Loucy (cell line): ENCODE data around the gene CD14.

Experiments
- H2AFZ ChIP-seq: fragments of 200-600 bp; sonication (generic); 2 replicates; pipeline ENCODE4 v1.6.0; 2016; ENCODE audit warnings: antibody characterized with exemption, mild to moderate bottlenecking, low read length, moderate library complexity
- H3F3A ChIP-seq: fragments of 200-600 bp; 2 replicates; pipeline ENCODE4 v1.6.0; 2016; ENCODE audit warnings: antibody characterized with exemption, low read depth, mild to moderate bottlenecking
- H3K27me3 ChIP-seq: fragments of 200-600 bp; sonication (generic); 2 replicates; pipeline ENCODE4 v1.6.1; 2014; ENCODE audit warnings: low read length, mild to moderate bottlenecking; ENCODE audit not compliant: insufficient read depth, poor library complexity, severe bottlenecking
- H3K36me3 ChIP-seq: fragments of 200-600 bp; sonication (generic); 2 replicates; pipeline ENCODE4 v1.6.1; 2016; ENCODE audit warnings: low read length; ENCODE audit not compliant: insufficient read depth
- H3K4me1 ChIP-seq: fragments of 200-600 bp; sonication (generic); 2 replicates; pipeline ENCODE4 v1.5.1; 2014; ENCODE audit warnings: low read length, mild to moderate bottlenecking; ENCODE audit not compliant: insufficient read depth, poor library complexity, severe bottlenecking
- H3K4me2 ChIP-seq: fragments of 200-600 bp; sonication (generic); 2 replicates; pipeline ENCODE4 v1.6.0; 2014; ENCODE audit warnings: antibody characterized with exemption, low read length, low read depth, mild to moderate bottlenecking; ENCODE audit not compliant: poor library complexity, severe bottlenecking
- H3K4me3 ChIP-seq: fragments of 200-600 bp; sonication (generic); 2 replicates; pipeline ENCODE4 v1.5.1; 2014; ENCODE audit warnings: low read length, mild to moderate bottlenecking, mixed read lengths; ENCODE audit not compliant: poor library complexity, severe bottlenecking
- H3K79me2 ChIP-seq: fragments of 200-600 bp; sonication (generic); 2 replicates; pipeline ENCODE4 v1.6.1; 2014; ENCODE audit warnings: low read length; ENCODE audit not compliant: insufficient read depth
- H3K9ac ChIP-seq: fragments of 200-600 bp; sonication (generic); 2 replicates; pipeline ENCODE4 v1.6.0; 2014; ENCODE audit warnings: mild to moderate bottlenecking, low read depth, low read length, moderate library complexity; ENCODE audit not compliant: poor library complexity, severe bottlenecking
- H3K9me2 ChIP-seq: fragments of 200-600 bp; sonication (generic); replicated peaks from 2 replicates; pipeline ENCODE4 v1.6.1; 2016; ENCODE audit warnings: low read depth, low read length, mixed read lengths
- H3K9me3 ChIP-seq: fragments of 200-600 bp; sonication (generic); 2 replicates; pipeline ENCODE4 v1.6.1; 2014; ENCODE audit warnings: mild to moderate bottlenecking, antibody characterized with exemption, low read length, low read depth; ENCODE audit not compliant: insufficient read depth
- H4K20me1 ChIP-seq: fragments of 200-600 bp; sonication (generic); 2 replicates; pipeline ENCODE4 v1.6.0; 2014; ENCODE audit warnings: antibody characterized with exemption, low read length, mild to moderate bottlenecking; ENCODE audit not compliant: insufficient read depth, poor library complexity, severe bottlenecking
- EZH2phosphoT487 ChIP-seq: fragments of 200-600 bp; IDR thresholded peaks from 2 replicates; pipeline ENCODE4 v1.6.1; 2018; ENCODE audit warnings: antibody characterized with exemption, mild to moderate bottlenecking, moderate library complexity, borderline replicate concordance
- TF ChIP-seq, protein P1 (sequence below): fragments of 200-600 bp; sonication (generic); conservative IDR thresholded peaks from 2 replicates; pipeline ENCODE4 v1.5.1; 2014; ENCODE audit warnings: mild to moderate bottlenecking, antibody characterized with exemption, low read length

The CD14 gene

DNA sequence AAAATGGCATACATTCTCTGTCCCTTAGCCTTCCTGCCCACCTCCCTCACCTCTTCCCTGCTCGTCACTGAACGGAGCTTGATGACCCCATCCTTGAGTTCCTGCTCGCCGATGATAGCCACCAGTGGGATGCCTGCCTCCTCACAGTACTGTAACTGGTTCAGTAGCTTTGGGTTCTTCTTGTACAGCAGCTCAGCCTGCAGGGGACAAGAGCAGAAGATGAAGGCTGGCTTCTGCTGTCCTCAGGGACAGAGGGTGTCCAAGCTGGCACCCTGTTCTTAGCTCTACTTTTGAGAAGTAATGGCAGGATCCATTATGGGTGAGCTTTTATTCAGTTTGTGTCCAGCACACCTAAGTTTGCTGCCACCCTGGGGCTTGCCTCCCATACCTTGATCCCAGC lies 41.7 kb upstream of the CD14 start:
- Histone ChIP-seq H3K9me3 (no peaks in the 10 kb centered on the region), H4K20me1 (no peaks in the 10 kb centered on the region), H3K9ac (no peak overlapping the region), H3K4me2 (no peak overlapping the region), H3K36me3 (peaks cover 73% of the 10 kb centered on the region; the same call in 1 of the 2 replicates), H3K4me3 (no peak overlapping the region), H3K9me2 (no peaks in the 10 kb centered on the region), H2AFZ (no peak overlapping the region), H3K79me2 (no peaks in the 10 kb centered on the region), H3K27me3 (no peaks in the 10 kb centered on the region), H3K4me1 (no peaks in the 10 kb centered on the region), H3F3A (no peaks in the 10 kb centered on the region)
- TF ChIP-seq, protein P1, sequence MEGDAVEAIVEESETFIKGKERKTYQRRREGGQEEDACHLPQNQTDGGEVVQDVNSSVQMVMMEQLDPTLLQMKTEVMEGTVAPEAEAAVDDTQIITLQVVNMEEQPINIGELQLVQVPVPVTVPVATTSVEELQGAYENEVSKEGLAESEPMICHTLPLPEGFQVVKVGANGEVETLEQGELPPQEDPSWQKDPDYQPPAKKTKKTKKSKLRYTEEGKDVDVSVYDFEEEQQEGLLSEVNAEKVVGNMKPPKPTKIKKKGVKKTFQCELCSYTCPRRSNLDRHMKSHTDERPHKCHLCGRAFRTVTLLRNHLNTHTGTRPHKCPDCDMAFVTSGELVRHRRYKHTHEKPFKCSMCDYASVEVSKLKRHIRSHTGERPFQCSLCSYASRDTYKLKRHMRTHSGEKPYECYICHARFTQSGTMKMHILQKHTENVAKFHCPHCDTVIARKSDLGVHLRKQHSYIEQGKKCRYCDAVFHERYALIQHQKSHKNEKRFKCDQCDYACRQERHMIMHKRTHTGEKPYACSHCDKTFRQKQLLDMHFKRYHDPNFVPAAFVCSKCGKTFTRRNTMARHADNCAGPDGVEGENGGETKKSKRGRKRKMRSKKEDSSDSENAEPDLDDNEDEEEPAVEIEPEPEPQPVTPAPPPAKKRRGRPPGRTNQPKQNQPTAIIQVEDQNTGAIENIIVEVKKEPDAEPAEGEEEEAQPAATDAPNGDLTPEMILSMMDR: no peak
- TF ChIP-seq EZH2phosphoT487: no peak

DNA sequence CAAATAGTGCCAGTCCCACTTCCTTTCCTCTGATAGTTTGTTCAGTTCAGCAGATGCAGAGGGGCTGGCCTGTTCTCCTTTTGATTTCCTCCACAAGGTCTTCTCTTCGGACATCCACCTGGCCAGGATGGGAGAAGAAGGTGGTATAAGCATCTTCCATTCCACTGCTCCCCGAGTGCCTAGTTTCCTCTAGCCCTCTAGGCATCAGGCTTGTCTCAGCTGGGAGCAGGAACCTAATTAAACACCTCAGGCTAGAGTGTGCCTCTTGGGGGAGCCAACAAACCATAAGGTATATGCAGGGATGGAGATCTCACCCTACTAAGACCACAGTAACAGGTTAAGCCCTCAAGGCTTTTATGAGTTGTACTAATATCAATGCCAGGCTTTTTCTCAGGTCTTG lies 41.2 kb upstream of the CD14 start:
- H3K79me2 ChIP-seq: peaks cover 1% of the 10 kb centered on the region; the same call in 1 of the 2 replicates
- TF ChIP-seq EZH2phosphoT487: no peak
- TF ChIP-seq, protein P1: no peak
- H3K4me1 ChIP-seq: no peaks in the 10 kb centered on the region
- H3K4me3 ChIP-seq: no peak overlapping the region
- no peaks in the 10 kb centered on the region for H3K27me3 ChIP-seq
- peaks cover 73% of the 10 kb centered on the region; the same call in 1 of the 2 replicates for H3K36me3 ChIP-seq
- no peaks in the 10 kb centered on the region for H3F3A ChIP-seq
- no peak overlapping the region for H3K4me2 ChIP-seq
- no peaks in the 10 kb centered on the region for H4K20me1 ChIP-seq
- no peak overlapping the region for H2AFZ ChIP-seq
- no peaks in the 10 kb centered on the region for H3K9me3 ChIP-seq
- no peaks in the 10 kb centered on the region for H3K9me2 ChIP-seq
- H3K9ac ChIP-seq: no peak overlapping the region

DNA sequence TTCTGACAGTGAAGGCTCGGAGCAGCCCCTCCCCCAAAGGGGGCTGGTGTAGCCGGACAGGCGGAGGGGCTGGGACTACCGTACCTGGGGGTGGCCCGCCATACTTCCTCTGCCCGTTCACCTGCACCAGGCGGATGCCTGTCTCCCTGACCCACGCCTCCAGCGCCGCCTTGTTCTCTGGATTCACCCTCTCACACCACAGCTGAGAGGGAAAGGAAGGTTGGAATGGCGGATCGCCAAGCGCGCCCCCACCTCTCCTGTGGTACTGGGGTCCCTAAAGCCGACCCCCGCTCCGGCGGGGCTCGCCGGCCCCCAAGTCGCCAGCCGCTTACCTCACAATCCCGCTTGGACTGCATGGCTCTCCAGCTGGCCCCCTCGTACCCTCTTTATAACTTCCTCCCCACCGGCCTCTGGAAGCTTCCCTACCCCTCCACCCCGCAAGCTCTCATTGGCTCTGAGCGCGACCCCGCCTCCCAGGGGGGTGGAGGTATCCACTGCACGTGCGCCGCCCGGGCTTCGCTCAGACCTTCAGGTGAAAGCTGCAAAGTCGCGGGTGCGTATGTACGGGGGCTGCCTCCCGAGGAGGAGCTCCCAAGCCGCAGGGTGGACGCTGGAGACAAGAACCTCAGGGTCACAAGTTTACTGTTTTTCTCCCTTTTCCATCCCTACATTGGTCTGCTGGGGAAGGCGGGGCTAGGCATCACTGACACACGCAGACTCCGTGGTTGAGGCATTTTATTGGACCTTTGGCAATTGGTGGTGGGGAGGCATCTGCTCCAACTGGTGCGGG lies 40.4 kb upstream of the CD14 start, which contains the start of gene DND1:
TSS of gene DND1 (minus strand) at position 390 of the 790 bp plus-strand sequence. CDS start at position 356, 34 bp downstream.
- Histone ChIP-seq H3K9me3 (no peaks in the 10 kb centered on the region), H2AFZ (no peak within 1 kb of the TSS), H3K9me2 (no peaks in the 10 kb centered on the region), H3K27me3 (no peaks in the 10 kb centered on the region), H4K20me1 (peaks cover under 1% of the 10 kb centered on the region), H3F3A (no peaks in the 10 kb centered on the region), H3K36me3 (peaks cover 77% of the 10 kb centered on the region; the same call in 1 of the 2 replicates), H3K4me3 (no peak within 1 kb of the TSS), H3K4me1 (no peaks in the 10 kb centered on the region), H3K9ac (no peak within 1 kb of the TSS), H3K79me2 (peaks cover 4% of the 10 kb centered on the region; the same call in 1 of the 2 replicates), H3K4me2 (no peak within 1 kb of the TSS)
- TF ChIP-seq, protein P1: no peak
- TF ChIP-seq EZH2phosphoT487: no peak
